GM23338 (cell line): ENCODE data around the gene FLNC. TPM values are rescaled to one million over a fixed set of nuclear protein-coding genes. Genes with fewer than 3 reads are reported as not detected.

Experiments
- ATAC-seq: fragments of 200-7000 bp; cut with Tn5 transposase; 3 replicates; pipeline ENCODE4 v1.9.1; 2020
- DNase-seq: peaks from one replicate; pipeline ENCODE4 v3.0.0-alpha.2; 2015; ENCODE audit warnings: low spot score
- H2AFZ ChIP-seq: fragments of 200-600 bp; sonication (generic); 2 replicates; pipeline ENCODE4 v1.8.0; 2016; ENCODE audit warnings: antibody characterized with exemption, mild to moderate bottlenecking, moderate library complexity
- H3F3A ChIP-seq: fragments of 200-600 bp; sonication (generic); replicated peaks from 2 replicates; pipeline ENCODE4 v1.8.0; 2017; ENCODE audit warnings: antibody characterized with exemption, mixed run types, low read depth
- H3K27ac ChIP-seq: fragments of 200-600 bp; sonication (generic); 2 replicates; pipeline ENCODE4 v1.6.1; 2016; ENCODE audit warnings: low read depth
- H3K27me3 ChIP-seq: fragments of 200-600 bp; sonication (generic); 2 replicates; pipeline ENCODE4 v1.8.0; 2016; ENCODE audit warnings: mild to moderate bottlenecking, mixed run types, moderate library complexity; ENCODE audit not compliant: insufficient read depth
- H3K36me3 ChIP-seq: fragments of 200-600 bp; sonication (generic); 2 replicates; pipeline ENCODE4 v1.8.0; 2016; ENCODE audit warnings: mild to moderate bottlenecking; ENCODE audit not compliant: insufficient read depth
- H3K4me1 ChIP-seq: fragments of 200-600 bp; sonication (generic); 2 replicates; pipeline ENCODE4 v1.8.0; 2016; ENCODE audit warnings: mild to moderate bottlenecking, moderate library complexity; ENCODE audit not compliant: insufficient read depth
- H3K4me2 ChIP-seq: fragments of 200-600 bp; sonication (generic); 2 replicates; pipeline ENCODE4 v1.7.1; 2017; ENCODE audit warnings: mixed run types
- H3K4me3 ChIP-seq: fragments of 200-600 bp; sonication (generic); 2 replicates; pipeline ENCODE4 v1.6.1; 2016; ENCODE audit warnings: mixed run types
- H3K79me2 ChIP-seq: fragments of 200-600 bp; sonication (generic); replicated peaks from 2 replicates; pipeline ENCODE4 v1.8.0; 2017; ENCODE audit warnings: mild to moderate bottlenecking; ENCODE audit not compliant: insufficient read depth
- H3K9me2 ChIP-seq: fragments of 200-600 bp; sonication (generic); 2 replicates; pipeline ENCODE4 v1.8.0; 2017; ENCODE audit not compliant: insufficient read depth
- H4K20me1 ChIP-seq: fragments of 200-600 bp; sonication (generic); replicated peaks from 2 replicates; pipeline ENCODE4 v1.8.0; 2017; ENCODE audit warnings: mild to moderate bottlenecking; ENCODE audit not compliant: insufficient read depth
- H3K27ac Mint-ChIP-seq: 2 replicates; pipeline ENCODE4 v1.8.0; 2020; ENCODE audit warnings: inconsistent platforms, mild to moderate bottlenecking, moderate library complexity, mixed read lengths
- H3K27me3 Mint-ChIP-seq: 3 replicates; pipeline ENCODE4 v1.8.0; 2022; ENCODE audit warnings: low read depth, mild to moderate bottlenecking, moderate library complexity, mixed read lengths, inconsistent platforms; ENCODE audit not compliant: insufficient read depth, poor library complexity
- H3K36me3 Mint-ChIP-seq: 3 replicates; pipeline ENCODE4 v1.8.0; 2021; ENCODE audit warnings: low read depth, mild to moderate bottlenecking, inconsistent platforms, moderate library complexity, mixed read lengths
- H3K4me1 Mint-ChIP-seq: 3 replicates; pipeline ENCODE4 v1.8.0; 2020; ENCODE audit warnings: mild to moderate bottlenecking, inconsistent platforms, mixed read lengths
- H3K4me3 Mint-ChIP-seq: 3 replicates; pipeline ENCODE4 v1.8.0; 2021; ENCODE audit warnings: moderate library complexity, mild to moderate bottlenecking, inconsistent platforms, mixed read lengths
- H3K9me3 Mint-ChIP-seq: 3 replicates; pipeline ENCODE4 v1.8.0; 2020; ENCODE audit warnings: moderate library complexity, mild to moderate bottlenecking, inconsistent platforms, mixed read lengths
- CREB1 ChIP-seq: fragments of 250-450 bp; sonication (Bioruptor Pico); IDR thresholded peaks from 2 replicates; pipeline ENCODE4 v1.5.0; 2020; ENCODE audit warnings: low read depth, mild to moderate bottlenecking, moderate library complexity
- EZH2 ChIP-seq: fragments of 200-600 bp; sonication (generic); IDR thresholded peaks from one replicate; pipeline ENCODE4 v1.8.0; 2017; ENCODE audit warnings: antibody characterized with exemption, mild to moderate bottlenecking, low read depth; ENCODE audit not compliant: unreplicated experiment
- EZH2phosphoT487 ChIP-seq: fragments of 200-600 bp; sonication (generic); IDR thresholded peaks from one replicate; pipeline ENCODE4 v1.8.1; 2018; ENCODE audit warnings: antibody characterized with exemption; ENCODE audit not compliant: unreplicated experiment
- JUNB ChIP-seq: IDR thresholded peaks from one replicate; pipeline ENCODE4 v1.6.1; 2016; ENCODE audit warnings: antibody characterized with exemption; ENCODE audit not compliant: unreplicated experiment
- NANOG ChIP-seq: IDR thresholded peaks from 2 replicates; pipeline ENCODE4 v1.6.1; 2016; ENCODE audit warnings: antibody characterized with exemption, borderline replicate concordance
- POLR2AphosphoS5 ChIP-seq: IDR thresholded peaks from 2 replicates; pipeline ENCODE4 v1.6.1; 2016; ENCODE audit warnings: antibody characterized with exemption, low read depth
- STAT1 ChIP-seq: IDR thresholded peaks from one replicate; pipeline ENCODE4 v1.6.1; 2016; ENCODE audit warnings: antibody characterized with exemption; ENCODE audit not compliant: unreplicated experiment
- ZNF114 ChIP-seq: fragments of 250-450 bp; sonication (Bioruptor Pico); IDR thresholded peaks from 2 replicates; pipeline ENCODE4 v1.5.0; 2020; ENCODE audit warnings: mild to moderate bottlenecking, moderate library complexity
- ZNF331 ChIP-seq: fragments of 250-450 bp; sonication (Bioruptor Pico); IDR thresholded peaks from 2 replicates; pipeline ENCODE4 v1.5.0; 2020; ENCODE audit warnings: low read depth, mild to moderate bottlenecking, moderate library complexity
- polyA plus RNA-seq: library from polyadenylated mRNA; unstranded; fragments of >200 nt; fragmentation: Nextera tagmentation; extraction: Ambion mirVana; gene quantifications from 2 replicates; pipeline ENCODE4 v1.2.1, GENCODE V29; 2016
- total RNA-seq: library from RNA; depleted of rRNA; stranded (reverse); fragments of >200 nt; shearing (Covaris generic); gene quantifications from 2 replicates; pipeline ENCODE4 v1.2.3, GENCODE V29; 2014
- TF ChIP-seq, protein P1 (sequence below): fragments of 250-450 bp; sonication (Bioruptor Pico); IDR thresholded peaks from 2 replicates; pipeline ENCODE4 v1.5.0; 2020; ENCODE audit warnings: mild to moderate bottlenecking, moderate library complexity
- TF ChIP-seq, protein P2 (sequence below): IDR thresholded peaks from 2 replicates; pipeline ENCODE4 v1.6.1; 2016; ENCODE audit warnings: antibody characterized with exemption
- TF ChIP-seq, protein P3 (sequence below), 2 experiments: fragments of 200-600 bp in 1 of 2; sonication (generic) in 1 of 2; conservative IDR thresholded peaks; 2 replicates each; pipeline versions ENCODE4 v1.5.1 to v1.6.1; 2016 to 2017; ENCODE audit warnings: antibody characterized with exemption in 2 of 2, low read depth in 2 of 2, mild to moderate bottlenecking in 2 of 2, moderate library complexity in 1 of 2
- TF ChIP-seq, protein P4 (sequence below): IDR thresholded peaks from one replicate; pipeline ENCODE4 v1.6.1; 2018; ENCODE audit warnings: antibody characterized with exemption; ENCODE audit not compliant: unreplicated experiment

The FLNC gene
- total and polyA plus RNA-seq, 2 experiments from 2014 or later: 0.65 to 11.8 TPM

DNA sequence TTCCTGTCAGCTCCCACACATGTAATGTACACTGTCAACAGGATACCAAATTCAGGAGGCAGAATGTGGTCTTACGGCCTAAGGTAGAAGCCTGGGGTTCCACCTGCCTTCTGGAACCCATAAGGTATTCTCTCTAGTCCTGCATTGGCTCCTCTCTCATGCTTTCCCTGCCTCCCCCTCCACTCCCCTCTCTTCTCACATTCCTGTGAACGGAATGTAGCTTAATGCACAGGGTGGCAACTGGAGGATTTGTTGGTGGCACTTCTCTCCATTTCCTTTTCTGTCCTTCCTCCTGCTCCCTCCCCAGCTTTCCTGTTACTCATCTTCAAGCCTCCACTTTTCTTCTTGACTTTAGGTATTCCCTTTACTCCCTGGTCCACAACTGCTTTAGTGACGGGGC lies 11.5 kb upstream of the FLNC start:
- H3K4me1 ChIP-seq: no peaks in the 10 kb centered on the region
- no peaks in the 10 kb centered on the region for H3K79me2 ChIP-seq
- no peaks in the 10 kb centered on the region for H3K27me3 ChIP-seq
- DNase-seq: peak; percentile 36
- Mint-ChIP-seq H3K36me3 (peaks cover 9% of the 10 kb centered on the region), H3K27ac (no peak overlapping the region), H3K27me3 (peaks cover 3% of the 10 kb centered on the region), H3K4me1 (peaks cover 11% of the 10 kb centered on the region), H3K9me3 (no peaks in the 10 kb centered on the region), H3K4me3 (no peak overlapping the region)
- H3K4me3 ChIP-seq: no peak overlapping the region
- ATAC-seq: peak; percentile 17; the same call in 2 of the 3 replicates
- H3K4me2 ChIP-seq: no peak overlapping the region
- TF ChIP-seq POLR2AphosphoS5: no peak
- TF ChIP-seq, protein P1, sequence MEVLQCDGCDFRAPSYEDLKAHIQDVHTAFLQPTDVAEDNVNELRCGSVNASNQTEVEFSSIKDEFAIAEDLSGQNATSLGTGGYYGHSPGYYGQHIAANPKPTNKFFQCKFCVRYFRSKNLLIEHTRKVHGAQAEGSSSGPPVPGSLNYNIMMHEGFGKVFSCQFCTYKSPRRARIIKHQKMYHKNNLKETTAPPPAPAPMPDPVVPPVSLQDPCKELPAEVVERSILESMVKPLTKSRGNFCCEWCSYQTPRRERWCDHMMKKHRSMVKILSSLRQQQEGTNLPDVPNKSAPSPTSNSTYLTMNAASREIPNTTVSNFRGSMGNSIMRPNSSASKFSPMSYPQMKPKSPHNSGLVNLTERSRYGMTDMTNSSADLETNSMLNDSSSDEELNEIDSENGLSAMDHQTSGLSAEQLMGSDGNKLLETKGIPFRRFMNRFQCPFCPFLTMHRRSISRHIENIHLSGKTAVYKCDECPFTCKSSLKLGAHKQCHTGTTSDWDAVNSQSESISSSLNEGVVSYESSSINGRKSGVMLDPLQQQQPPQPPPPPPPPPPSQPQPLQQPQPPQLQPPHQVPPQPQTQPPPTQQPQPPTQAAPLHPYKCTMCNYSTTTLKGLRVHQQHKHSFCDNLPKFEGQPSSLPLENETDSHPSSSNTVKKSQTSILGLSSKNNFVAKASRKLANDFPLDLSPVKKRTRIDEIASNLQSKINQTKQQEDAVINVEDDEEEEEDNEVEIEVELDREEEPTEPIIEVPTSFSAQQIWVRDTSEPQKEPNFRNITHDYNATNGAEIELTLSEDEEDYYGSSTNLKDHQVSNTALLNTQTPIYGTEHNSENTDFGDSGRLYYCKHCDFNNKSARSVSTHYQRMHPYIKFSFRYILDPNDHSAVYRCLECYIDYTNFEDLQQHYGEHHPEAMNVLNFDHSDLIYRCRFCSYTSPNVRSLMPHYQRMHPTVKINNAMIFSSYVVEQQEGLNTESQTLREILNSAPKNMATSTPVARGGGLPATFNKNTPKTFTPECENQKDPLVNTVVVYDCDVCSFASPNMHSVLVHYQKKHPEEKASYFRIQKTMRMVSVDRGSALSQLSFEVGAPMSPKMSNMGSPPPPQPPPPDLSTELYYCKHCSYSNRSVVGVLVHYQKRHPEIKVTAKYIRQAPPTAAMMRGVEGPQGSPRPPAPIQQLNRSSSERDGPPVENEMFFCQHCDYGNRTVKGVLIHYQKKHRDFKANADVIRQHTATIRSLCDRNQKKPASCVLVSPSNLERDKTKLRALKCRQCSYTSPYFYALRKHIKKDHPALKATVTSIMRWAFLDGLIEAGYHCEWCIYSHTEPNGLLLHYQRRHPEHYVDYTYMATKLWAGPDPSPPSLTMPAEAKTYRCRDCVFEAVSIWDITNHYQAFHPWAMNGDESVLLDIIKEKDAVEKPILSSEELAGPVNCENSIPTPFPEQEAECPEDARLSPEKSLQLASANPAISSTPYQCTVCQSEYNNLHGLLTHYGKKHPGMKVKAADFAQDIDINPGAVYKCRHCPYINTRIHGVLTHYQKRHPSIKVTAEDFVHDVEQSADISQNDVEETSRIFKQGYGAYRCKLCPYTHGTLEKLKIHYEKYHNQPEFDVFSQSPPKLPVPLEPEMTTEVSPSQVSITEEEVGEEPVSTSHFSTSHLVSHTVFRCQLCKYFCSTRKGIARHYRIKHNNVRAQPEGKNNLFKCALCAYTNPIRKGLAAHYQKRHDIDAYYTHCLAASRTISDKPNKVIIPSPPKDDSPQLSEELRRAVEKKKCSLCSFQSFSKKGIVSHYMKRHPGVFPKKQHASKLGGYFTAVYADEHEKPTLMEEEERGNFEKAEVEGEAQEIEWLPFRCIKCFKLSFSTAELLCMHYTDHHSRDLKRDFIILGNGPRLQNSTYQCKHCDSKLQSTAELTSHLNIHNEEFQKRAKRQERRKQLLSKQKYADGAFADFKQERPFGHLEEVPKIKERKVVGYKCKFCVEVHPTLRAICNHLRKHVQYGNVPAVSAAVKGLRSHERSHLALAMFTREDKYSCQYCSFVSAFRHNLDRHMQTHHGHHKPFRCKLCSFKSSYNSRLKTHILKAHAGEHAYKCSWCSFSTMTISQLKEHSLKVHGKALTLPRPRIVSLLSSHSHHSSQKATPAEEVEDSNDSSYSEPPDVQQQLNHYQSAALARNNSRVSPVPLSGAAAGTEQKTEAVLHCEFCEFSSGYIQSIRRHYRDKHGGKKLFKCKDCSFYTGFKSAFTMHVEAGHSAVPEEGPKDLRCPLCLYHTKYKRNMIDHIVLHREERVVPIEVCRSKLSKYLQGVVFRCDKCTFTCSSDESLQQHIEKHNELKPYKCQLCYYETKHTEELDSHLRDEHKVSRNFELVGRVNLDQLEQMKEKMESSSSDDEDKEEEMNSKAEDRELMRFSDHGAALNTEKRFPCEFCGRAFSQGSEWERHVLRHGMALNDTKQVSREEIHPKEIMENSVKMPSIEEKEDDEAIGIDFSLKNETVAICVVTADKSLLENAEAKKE (CRISPR knock-in tag): no peak
- no peak for TF ChIP-seq ZNF114 (CRISPR knock-in tag)
- no peak for TF ChIP-seq STAT1
- TF ChIP-seq, protein P2, sequence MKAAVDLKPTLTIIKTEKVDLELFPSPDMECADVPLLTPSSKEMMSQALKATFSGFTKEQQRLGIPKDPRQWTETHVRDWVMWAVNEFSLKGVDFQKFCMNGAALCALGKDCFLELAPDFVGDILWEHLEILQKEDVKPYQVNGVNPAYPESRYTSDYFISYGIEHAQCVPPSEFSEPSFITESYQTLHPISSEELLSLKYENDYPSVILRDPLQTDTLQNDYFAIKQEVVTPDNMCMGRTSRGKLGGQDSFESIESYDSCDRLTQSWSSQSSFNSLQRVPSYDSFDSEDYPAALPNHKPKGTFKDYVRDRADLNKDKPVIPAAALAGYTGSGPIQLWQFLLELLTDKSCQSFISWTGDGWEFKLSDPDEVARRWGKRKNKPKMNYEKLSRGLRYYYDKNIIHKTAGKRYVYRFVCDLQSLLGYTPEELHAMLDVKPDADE: no peak
- no peak for TF ChIP-seq JUNB
- TF ChIP-seq, protein P3, sequence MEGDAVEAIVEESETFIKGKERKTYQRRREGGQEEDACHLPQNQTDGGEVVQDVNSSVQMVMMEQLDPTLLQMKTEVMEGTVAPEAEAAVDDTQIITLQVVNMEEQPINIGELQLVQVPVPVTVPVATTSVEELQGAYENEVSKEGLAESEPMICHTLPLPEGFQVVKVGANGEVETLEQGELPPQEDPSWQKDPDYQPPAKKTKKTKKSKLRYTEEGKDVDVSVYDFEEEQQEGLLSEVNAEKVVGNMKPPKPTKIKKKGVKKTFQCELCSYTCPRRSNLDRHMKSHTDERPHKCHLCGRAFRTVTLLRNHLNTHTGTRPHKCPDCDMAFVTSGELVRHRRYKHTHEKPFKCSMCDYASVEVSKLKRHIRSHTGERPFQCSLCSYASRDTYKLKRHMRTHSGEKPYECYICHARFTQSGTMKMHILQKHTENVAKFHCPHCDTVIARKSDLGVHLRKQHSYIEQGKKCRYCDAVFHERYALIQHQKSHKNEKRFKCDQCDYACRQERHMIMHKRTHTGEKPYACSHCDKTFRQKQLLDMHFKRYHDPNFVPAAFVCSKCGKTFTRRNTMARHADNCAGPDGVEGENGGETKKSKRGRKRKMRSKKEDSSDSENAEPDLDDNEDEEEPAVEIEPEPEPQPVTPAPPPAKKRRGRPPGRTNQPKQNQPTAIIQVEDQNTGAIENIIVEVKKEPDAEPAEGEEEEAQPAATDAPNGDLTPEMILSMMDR (conservative IDR thresholded peaks at IDR 0.05; ENCODE audit: low read depth in 2 of 2): no peak
- no peak for TF ChIP-seq EZH2
- no peak for TF ChIP-seq NANOG
- no peak for TF ChIP-seq ZNF331
- TF ChIP-seq, protein P4, sequence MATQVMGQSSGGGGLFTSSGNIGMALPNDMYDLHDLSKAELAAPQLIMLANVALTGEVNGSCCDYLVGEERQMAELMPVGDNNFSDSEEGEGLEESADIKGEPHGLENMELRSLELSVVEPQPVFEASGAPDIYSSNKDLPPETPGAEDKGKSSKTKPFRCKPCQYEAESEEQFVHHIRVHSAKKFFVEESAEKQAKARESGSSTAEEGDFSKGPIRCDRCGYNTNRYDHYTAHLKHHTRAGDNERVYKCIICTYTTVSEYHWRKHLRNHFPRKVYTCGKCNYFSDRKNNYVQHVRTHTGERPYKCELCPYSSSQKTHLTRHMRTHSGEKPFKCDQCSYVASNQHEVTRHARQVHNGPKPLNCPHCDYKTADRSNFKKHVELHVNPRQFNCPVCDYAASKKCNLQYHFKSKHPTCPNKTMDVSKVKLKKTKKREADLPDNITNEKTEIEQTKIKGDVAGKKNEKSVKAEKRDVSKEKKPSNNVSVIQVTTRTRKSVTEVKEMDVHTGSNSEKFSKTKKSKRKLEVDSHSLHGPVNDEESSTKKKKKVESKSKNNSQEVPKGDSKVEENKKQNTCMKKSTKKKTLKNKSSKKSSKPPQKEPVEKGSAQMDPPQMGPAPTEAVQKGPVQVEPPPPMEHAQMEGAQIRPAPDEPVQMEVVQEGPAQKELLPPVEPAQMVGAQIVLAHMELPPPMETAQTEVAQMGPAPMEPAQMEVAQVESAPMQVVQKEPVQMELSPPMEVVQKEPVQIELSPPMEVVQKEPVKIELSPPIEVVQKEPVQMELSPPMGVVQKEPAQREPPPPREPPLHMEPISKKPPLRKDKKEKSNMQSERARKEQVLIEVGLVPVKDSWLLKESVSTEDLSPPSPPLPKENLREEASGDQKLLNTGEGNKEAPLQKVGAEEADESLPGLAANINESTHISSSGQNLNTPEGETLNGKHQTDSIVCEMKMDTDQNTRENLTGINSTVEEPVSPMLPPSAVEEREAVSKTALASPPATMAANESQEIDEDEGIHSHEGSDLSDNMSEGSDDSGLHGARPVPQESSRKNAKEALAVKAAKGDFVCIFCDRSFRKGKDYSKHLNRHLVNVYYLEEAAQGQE: no peak
- no peak for TF ChIP-seq EZH2phosphoT487
- TF ChIP-seq CREB1: no peak
- H3K9me2 ChIP-seq: no peaks in the 10 kb centered on the region
- no peaks in the 10 kb centered on the region; the same call in 1 of the 2 replicates for H4K20me1 ChIP-seq
- no peak overlapping the region for H2AFZ ChIP-seq
- H3K27ac ChIP-seq: no peak overlapping the region
- H3F3A ChIP-seq: no peaks in the 10 kb centered on the region
- no peaks in the 10 kb centered on the region for H3K36me3 ChIP-seq
